CD4-positive, alpha-beta T cell (primary cell): Measurements from ENCODE around the gene EHD3. TPM values are rescaled to one million over a fixed set of nuclear protein-coding genes. Genes with fewer than 3 reads are reported as not detected.

Experiments
- ATAC-seq: fragments of 200-7000 bp; cut with Tn5 transposase; one replicate; pipeline ENCODE4 v1.10.0; 2022; ENCODE audit warnings: mild to moderate bottlenecking; ENCODE audit not compliant: poor library complexity
- CTCF ChIA-PET: fragments of 350-600 bp; sonication (Branson Sonifier 250); formaldehyde crosslinking; loops from one replicate; lab custom pipeline; 2021; ENCODE audit warnings: antibody characterized with exemption, inconsistent platforms; lab: Charles Lee
- POLR2A ChIA-PET: fragments of 350-600 bp; sonication (Branson Sonifier 250); formaldehyde crosslinking; loops from one replicate; lab custom pipeline; 2021; ENCODE audit warnings: antibody characterized with exemption, inconsistent platforms; lab: Charles Lee
- DNase-seq, 14 experiments: peaks; one replicate each; pipeline ENCODE4 v3.0.0-alpha.2; 2013 to 2020; ENCODE audit warnings: mixed read lengths in 2 of 14
- H3K27ac ChIP-seq, 2 donors: one replicate each; pipeline versions ENCODE4 v1.5.1 to v1.7.0; 2013; ENCODE audit warnings: low read length in 2 of 2, low read depth in 1 of 2, mild to moderate bottlenecking in 1 of 2
- H3K27me3 ChIP-seq, 2 experiments: 1 replicate in 1 of 2; 2 replicates in 1 of 2; pipeline versions ENCODE4 v1.6.1 to v1.7.0; 2013; ENCODE audit warnings: low read length in 2 of 2, control low read depth in 1 of 2, mild to moderate bottlenecking in 1 of 2, moderate library complexity in 1 of 2; ENCODE audit not compliant: insufficient read depth in 2 of 2, control insufficient read depth in 1 of 2
- H3K36me3 ChIP-seq: one replicate; pipeline ENCODE4 v1.6.1; 2013; ENCODE audit warnings: low read length, control low read depth; ENCODE audit not compliant: insufficient read depth
- H3K4me1 ChIP-seq: one replicate; pipeline ENCODE4 v1.6.1; 2013; ENCODE audit warnings: low read length, control low read depth; ENCODE audit not compliant: insufficient read depth
- H3K4me3 ChIP-seq: one replicate; pipeline ENCODE4 v1.5.1; 2013; ENCODE audit warnings: mild to moderate bottlenecking, low read length, moderate library complexity
- H3K9me3 ChIP-seq, 2 experiments: 1 replicate in 1 of 2; 2 replicates in 1 of 2; pipeline versions ENCODE4 v1.6.1 to v1.7.0; 2013; ENCODE audit warnings: low read length in 2 of 2, mild to moderate bottlenecking in 2 of 2, control low read depth in 1 of 2, moderate library complexity in 1 of 2; ENCODE audit not compliant: control insufficient read depth in 1 of 2, insufficient read depth in 1 of 2
- H3K27ac Mint-ChIP-seq: one replicate; pipeline ENCODE4 v1.8.0; 2020; ENCODE audit warnings: mixed read lengths
- H3K27me3 Mint-ChIP-seq: one replicate; pipeline ENCODE4 v1.8.0; 2021; ENCODE audit warnings: mixed read lengths
- H3K36me3 Mint-ChIP-seq: one replicate; pipeline ENCODE4 v1.8.0; 2021; ENCODE audit warnings: low read depth, mixed read lengths
- H3K4me1 Mint-ChIP-seq: one replicate; pipeline ENCODE4 v1.8.0; 2021; ENCODE audit warnings: low read depth, mixed read lengths
- H3K4me3 Mint-ChIP-seq: one replicate; pipeline ENCODE4 v1.8.0; 2020; ENCODE audit warnings: mild to moderate bottlenecking, mixed read lengths
- H3K9me3 Mint-ChIP-seq: one replicate; pipeline ENCODE4 v1.8.0; 2020; ENCODE audit warnings: mixed read lengths
- intact Hi-C, 2 experiments: fragments of 100-400 bp; cut with DNase I in 1 of 2; cut with micrococcal nuclease in 1 of 2; formaldehyde crosslinking; loops; one replicate each; pipeline versions ENCODE4 v1.15.1 to v1.9.0; 2023 to 2025; cut with DNase I, micrococcal nuclease
- total RNA-seq, 174 experiments: library from RNA in 2 of 174; stranded (reverse) in 2 of 174; gene quantifications; one replicate each; pipeline ENCODE4 v1.2.3 and lab custom pipeline; 2021 to 2026
- TF ChIP-seq, protein P1 (sequence below): fragments of 200-600 bp; IDR thresholded peaks from one replicate; pipeline ENCODE4 v1.8.0; 2022; ENCODE audit warnings: antibody characterized with exemption, mild to moderate bottlenecking

The EHD3 gene
- total RNA-seq, 2 experiments from 2014 or later: 1.4 to 1.7 TPM

DNA sequence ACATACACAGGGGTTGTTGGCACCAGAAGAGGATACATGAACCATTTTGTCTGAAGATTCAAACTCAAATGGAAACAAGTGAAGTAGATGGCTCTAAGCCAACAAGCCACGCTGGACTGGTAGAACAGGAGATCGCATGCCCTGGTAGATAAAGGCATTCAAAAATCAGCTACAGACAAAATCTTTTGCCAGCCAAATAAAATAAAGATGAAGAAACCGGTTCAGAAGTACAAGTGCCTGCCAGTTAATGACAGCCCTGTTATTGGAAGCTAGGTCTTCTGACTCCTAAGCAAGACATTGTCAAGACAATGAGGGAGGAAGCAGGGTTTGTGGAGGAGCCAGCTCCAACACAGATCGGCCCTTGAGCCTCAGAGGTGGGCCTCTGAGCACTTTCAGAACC lies 52.3 kb downstream of the EHD3 start:
- ChIA-PET POLR2A (interaction anchor here (0.6 kb wide), 1 partner anchor 22 kb away, joined by 3 read pairs; no protein-coding TSS in a partner anchor), CTCF (no interaction called here)
- no peak overlapping the region for H3K27ac ChIP-seq
- ATAC-seq: no peak
- no peak overlapping the region for H3K4me3 Mint-ChIP-seq
- H3K9me3 Mint-ChIP-seq: no peaks in the 10 kb centered on the region
- no peaks in the 10 kb centered on the region for H3K36me3 Mint-ChIP-seq
- no peaks in the 10 kb centered on the region for H3K27me3 Mint-ChIP-seq
- H3K27ac Mint-ChIP-seq: no peak overlapping the region
- intact Hi-C loops: no loop called here
- H3K36me3 ChIP-seq: no peaks in the 10 kb centered on the region
- no peak for DNase-seq
- no peak overlapping the region for H3K4me3 ChIP-seq
- H3K4me1 Mint-ChIP-seq: no peaks in the 10 kb centered on the region
- H3K9me3 ChIP-seq: no peaks in the 10 kb centered on the region
- TF ChIP-seq, protein P1, sequence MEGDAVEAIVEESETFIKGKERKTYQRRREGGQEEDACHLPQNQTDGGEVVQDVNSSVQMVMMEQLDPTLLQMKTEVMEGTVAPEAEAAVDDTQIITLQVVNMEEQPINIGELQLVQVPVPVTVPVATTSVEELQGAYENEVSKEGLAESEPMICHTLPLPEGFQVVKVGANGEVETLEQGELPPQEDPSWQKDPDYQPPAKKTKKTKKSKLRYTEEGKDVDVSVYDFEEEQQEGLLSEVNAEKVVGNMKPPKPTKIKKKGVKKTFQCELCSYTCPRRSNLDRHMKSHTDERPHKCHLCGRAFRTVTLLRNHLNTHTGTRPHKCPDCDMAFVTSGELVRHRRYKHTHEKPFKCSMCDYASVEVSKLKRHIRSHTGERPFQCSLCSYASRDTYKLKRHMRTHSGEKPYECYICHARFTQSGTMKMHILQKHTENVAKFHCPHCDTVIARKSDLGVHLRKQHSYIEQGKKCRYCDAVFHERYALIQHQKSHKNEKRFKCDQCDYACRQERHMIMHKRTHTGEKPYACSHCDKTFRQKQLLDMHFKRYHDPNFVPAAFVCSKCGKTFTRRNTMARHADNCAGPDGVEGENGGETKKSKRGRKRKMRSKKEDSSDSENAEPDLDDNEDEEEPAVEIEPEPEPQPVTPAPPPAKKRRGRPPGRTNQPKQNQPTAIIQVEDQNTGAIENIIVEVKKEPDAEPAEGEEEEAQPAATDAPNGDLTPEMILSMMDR: no peak
- H3K4me1 ChIP-seq: no peaks in the 10 kb centered on the region
- H3K27me3 ChIP-seq: no peaks in the 10 kb centered on the region

DNA sequence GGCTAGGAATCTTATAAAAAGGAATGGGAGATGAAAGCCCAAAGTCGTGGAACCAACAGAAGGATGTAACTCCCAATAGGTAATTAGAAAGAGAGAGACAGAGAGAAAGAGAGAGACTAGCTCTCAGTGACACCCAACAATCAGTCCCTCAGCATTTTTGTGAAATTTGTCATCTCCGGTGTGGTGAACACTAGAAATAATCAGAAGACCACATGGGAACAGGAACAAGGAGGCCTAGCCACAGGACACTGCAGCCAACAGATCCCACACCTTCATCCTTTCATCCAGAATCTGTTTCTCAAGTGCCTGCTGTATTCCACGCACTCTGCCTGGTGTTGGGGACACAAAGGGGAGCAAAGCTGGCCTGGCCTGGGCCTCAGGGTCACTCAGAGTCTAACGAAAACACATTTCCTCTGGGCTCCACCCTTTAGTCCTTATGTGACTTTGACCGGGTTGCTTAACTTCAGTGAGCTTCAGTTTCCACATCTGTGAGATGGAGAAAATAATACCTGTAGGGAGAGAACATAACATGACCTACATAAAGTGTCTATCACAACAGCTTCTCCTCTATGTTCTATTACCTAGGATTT lies 53.1 kb downstream of the EHD3 start:
- Mint-ChIP-seq H3K9me3 (no peaks in the 10 kb centered on the region), H3K36me3 (no peaks in the 10 kb centered on the region), H3K4me1 (no peaks in the 10 kb centered on the region), H3K4me3 (no peak overlapping the region), H3K27me3 (no peaks in the 10 kb centered on the region), H3K27ac (no peak overlapping the region)
- no peak for DNase-seq
- ChIA-PET CTCF (no interaction called here), POLR2A (no interaction called here)
- Histone ChIP-seq H3K9me3 (no peaks in the 10 kb centered on the region), H3K27ac (no peak overlapping the region), H3K27me3 (no peaks in the 10 kb centered on the region), H3K4me1 (no peaks in the 10 kb centered on the region), H3K36me3 (no peaks in the 10 kb centered on the region), H3K4me3 (no peak overlapping the region)
- ATAC-seq: no peak
- TF ChIP-seq, protein P1: no peak
- intact Hi-C loops: no loop called here

DNA sequence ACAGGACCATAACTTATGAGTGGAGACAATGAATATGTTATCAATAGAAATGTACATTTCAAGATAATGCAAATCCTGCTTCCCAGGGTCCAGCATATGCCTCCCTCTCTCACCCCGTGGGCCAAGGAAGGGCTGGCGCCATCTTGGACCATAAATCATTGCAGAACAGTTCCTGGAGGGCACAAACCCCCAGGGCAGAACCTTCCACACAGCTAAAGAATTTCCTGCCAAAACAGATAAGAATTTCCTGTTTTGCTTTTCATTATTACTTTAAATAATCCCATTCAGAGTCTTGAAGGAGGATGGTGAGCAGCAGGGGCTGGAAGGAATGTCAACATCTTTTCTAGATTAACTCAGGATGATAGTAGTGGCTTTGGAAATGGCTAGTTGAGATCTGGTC lies 53.7 kb downstream of the EHD3 start:
- no peak overlapping the region for H3K27ac ChIP-seq
- H3K9me3 ChIP-seq: no peaks in the 10 kb centered on the region
- Mint-ChIP-seq H3K4me1 (no peaks in the 10 kb centered on the region), H3K27ac (no peak overlapping the region), H3K36me3 (no peaks in the 10 kb centered on the region), H3K27me3 (no peaks in the 10 kb centered on the region), H3K4me3 (no peak overlapping the region), H3K9me3 (no peaks in the 10 kb centered on the region)
- ChIA-PET POLR2A (interaction anchor here (1.0 kb wide), 1 partner anchor 10 kb away, joined by 3 read pairs; no protein-coding TSS in a partner anchor), CTCF (no interaction called here)
- no peak for ATAC-seq
- TF ChIP-seq, protein P1: no peak
- no peak for DNase-seq
- no peaks in the 10 kb centered on the region for H3K36me3 ChIP-seq
- no peak overlapping the region for H3K4me3 ChIP-seq
- H3K4me1 ChIP-seq: no peaks in the 10 kb centered on the region
- no peaks in the 10 kb centered on the region for H3K27me3 ChIP-seq
- intact Hi-C loops: no loop called here
